HG02840 (cell line): Measurements from ENCODE around the gene ZBTB38.

Source experiments
- ATAC-seq: cut with Tn5 transposase; IDR thresholded peaks from one replicate; pipeline ENCODE4 v1.9.1; 2021; ENCODE audit warnings: mild to moderate bottlenecking, moderate library complexity, moderate number of reproducible peaks; ENCODE audit not compliant: unreplicated experiment, low FRiP score

The ZBTB38 gene

DNA sequence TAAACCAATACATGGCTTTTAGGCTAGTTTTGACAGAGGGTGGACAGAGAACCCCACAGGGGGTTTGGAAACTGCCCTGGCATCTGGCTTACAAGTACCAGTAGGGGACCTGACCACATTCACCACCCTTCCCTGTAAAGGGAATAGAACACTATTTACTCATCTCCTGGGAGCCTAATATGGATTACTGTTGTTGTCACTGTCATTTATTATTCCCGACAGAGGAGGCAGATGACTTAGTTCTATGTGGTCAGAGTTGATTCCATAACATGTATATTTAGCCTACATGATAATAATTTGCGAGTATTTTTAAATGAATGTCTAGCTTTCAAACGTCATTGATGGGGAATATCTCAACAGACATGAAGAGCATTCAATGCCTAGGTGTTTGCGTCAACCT, 15.9 kb downstream of the ZBTB38 start:
- no peak for ATAC-seq

- no peak for ATAC-seq
Observed at GRCh38 chr3:141384575-141384974, 16.3 kb downstream of the ZBTB38 start.

DNA sequence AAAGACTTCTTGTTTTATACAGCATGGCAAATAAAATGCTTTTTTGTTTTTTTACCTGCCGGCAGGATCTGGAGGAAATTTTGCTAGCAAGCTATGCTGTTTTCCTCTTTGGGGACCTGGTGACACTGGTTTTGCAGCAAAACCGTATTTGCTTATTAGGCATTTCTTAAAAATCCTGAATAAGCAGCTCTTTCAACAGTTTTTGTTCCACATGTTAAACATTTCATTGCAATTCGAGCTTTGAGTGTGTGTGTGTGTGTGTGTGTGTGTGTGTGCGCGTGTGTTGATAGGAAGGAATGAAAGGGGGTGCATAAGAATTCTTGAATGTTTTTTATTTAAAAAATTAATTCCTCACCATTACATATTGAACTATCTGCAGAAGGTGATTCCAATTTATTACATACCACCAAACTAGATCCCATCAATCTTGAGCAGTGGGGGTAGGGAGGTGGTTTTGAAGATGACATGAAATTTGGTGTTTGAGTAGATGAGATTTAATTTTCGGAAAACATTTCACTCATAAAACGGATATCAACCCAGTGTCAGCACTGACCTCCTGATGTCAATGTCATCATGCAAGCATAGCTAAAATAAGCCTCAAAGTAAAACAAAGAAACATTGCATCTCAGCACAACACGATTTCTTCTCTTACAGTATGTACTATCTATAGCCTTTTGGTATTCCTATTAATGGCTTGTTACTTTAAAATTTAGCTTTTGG, 17.3 kb downstream of the ZBTB38 start:
- no peak for ATAC-seq

DNA sequence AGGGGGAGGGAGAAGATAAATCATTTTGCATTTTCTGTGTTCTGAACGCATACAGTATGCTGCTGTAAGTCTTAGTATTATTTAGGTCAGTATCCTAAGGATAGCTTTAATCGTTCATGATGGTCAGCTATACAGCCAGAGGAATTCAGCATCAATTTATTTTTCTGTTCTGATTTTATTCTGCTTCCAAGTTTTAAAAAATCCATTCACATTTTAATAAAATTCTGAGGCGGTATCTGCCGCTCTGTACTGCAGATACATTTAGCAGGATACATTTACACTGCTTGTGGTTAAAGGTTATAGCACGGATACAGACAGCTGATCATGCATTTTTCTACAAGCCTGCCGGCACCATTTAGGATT, 17.8 kb downstream of the ZBTB38 start:
- no peak for ATAC-seq

DNA sequence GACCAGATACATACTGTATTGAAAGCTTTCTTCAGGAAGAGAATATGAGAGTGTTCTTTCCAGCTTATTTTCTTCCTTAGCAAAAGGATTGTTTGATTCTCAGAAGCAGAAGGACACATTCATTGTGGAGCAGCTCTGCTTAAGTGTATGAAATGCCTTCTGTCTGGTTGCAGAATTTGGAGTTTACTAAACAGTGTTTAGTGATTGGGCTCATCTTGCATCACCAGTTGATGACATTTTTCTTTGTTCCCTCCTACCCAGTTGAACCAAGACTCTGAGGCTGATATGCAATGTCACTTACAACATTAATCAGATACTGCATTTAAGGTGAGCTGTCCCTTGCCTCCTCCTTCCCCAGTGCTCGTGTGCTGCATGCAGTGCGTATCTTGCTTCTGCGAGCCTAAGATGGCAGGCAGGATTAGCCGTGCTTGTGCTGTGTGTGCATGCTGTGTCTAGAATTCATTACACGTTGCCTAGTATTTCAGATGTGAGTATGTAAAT, 18.4 kb downstream of the ZBTB38 start:
- no peak for ATAC-seq

GRCh38 chr3:141387516-141387915, 19.2 kb downstream of the ZBTB38 start:
- ATAC-seq = no peak

- no peak for ATAC-seq
Observed at GRCh38 chr3:141388395-141388794, 20.1 kb downstream of the ZBTB38 start.

GRCh38 chr3:141388823-141389621, 20.7 kb downstream of the ZBTB38 start:
- ATAC-seq = no peak

DNA sequence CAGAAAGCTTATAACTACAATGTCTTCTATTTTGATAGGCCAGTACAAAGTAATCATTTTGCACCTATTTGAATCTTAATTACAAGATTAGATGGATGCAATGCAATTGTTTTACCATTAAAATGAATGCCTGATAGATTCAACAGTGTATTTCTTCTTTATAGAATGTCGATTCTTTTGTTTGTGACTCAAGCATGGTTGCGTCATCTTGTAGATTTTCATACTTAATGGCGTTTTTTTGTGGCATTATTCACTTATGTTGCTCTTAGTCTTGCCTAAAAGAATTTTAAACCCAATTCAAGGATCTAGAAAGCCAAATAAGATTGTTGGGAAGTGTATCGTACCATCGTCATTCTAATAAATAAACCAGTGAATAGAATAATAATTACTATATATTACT, 21.4 kb downstream of the ZBTB38 start:
- ATAC-seq = no peak

- ATAC-seq = no peak
Observed at GRCh38 chr3:141390747-141391146, 22.4 kb downstream of the ZBTB38 start.

GRCh38 chr3:141391298-141391990, 23.1 kb downstream of the ZBTB38 start:
- ATAC-seq = no peak

GRCh38 chr3:141391991-141392316, 23.6 kb downstream of the ZBTB38 start:
- ATAC-seq = no peak

DNA sequence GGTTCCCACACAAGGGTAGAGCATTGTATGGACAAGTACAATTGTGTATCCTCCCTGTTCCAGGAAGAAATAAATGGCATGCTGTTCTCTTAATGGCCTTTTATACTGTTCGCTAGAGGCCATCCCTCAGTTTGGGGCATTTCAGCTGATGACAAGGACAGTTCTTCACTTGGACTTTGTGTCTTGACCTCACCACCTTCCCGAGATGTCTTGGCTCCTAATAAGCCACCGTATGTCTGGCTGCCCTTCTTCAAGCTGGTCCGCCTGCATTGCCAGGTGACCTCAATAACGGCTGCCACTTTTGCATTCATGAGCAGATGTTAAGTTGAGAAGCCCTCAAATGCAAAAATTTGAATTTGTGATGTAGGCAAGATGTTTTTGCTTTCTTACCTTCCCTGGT, 24.1 kb downstream of the ZBTB38 start:
- no peak for ATAC-seq

DNA sequence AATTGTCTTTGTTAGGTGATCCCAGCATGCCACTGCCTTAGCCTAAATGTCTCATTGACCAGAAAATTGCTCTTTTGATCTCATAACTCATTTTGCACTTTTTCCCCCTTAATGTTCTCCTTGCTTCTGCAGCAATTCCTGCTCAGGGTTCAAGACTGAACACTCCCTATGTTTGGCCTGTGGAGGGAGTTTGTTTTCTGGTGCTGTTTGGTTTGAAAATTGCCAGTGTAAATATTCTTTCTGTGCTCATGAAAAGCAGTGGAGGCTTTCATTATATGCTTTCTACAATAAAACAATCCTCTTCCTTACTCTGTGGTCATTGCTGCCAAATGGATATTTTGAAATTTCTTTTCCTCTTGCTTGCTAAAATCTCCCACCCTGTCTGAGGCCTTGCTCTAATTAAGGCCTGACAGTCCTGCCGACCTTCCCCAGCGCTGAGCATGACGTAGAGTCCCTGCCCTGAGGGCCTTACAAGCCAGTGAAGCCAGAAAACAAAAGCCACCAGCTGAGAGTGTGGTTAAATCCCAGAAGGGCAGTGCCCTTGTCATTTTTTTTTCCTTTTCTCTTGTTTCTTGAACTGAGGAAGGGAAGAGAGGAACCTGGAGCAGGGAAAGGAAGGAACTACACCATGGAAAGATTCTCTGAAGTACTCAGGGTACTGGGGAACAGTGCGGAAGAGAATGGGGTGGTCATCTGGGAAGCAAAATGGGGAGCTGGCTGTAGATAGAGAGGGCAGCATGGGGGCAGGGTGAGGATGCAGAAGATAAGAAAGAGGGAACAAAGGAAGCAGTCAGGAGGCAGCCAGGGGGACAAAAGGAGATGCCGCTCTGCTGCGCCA, 24.8 kb downstream of the ZBTB38 start:
- ATAC-seq = no peak

- no peak for ATAC-seq
Observed at GRCh38 chr3:141393735-141394076, 25.4 kb downstream of the ZBTB38 start.

- no peak for ATAC-seq
Observed at GRCh38 chr3:141394560-141394959, 26.3 kb downstream of the ZBTB38 start.

- ATAC-seq = no peak
Observed at GRCh38 chr3:141395005-141395589, 26.8 kb downstream of the ZBTB38 start.

GRCh38 chr3:141397996-141398395, 29.7 kb downstream of the ZBTB38 start:
- ATAC-seq = no peak

DNA sequence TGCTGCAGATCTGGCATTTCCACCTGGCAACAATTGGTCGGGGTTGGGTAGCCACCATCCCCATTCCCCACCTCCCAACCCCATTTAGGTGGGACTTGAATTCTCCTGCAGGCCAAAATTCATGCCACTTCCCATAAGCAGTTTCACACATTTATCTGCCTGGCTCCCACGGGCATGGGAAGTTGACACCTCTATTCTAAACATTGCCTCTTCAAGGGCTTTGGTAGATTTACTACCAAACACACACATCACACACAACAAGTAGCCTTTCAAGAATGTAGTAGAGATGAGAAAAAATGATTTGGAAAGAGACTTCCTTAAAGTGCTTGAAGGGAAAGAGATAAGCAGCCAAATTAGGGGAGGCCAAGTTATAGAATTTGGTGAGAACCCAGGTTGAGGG, 30.9 kb downstream of the ZBTB38 start:
- ATAC-seq = no peak
